B cell (primary cell): Measurements from ENCODE around the gene ARRB1. TPM values are rescaled to one million over a fixed set of nuclear protein-coding genes. Genes with fewer than 3 reads are reported as not detected.
A peak's percentile ranks its signal among the peaks of the same experiment; 100 is the strongest.

Experiments
- ATAC-seq: fragments of 200-7000 bp; cut with Tn5 transposase; one replicate; pipeline ENCODE4 v1.10.0; 2021; ENCODE audit warnings: low read depth, mild to moderate bottlenecking, moderate number of reproducible peaks, moderate library complexity
- CTCF ChIA-PET: fragments of 350-600 bp; sonication (Branson Sonifier 250); formaldehyde crosslinking; loops from one replicate; lab custom pipeline; 2021; ENCODE audit warnings: antibody characterized with exemption, inconsistent platforms; lab: Charles Lee
- POLR2A ChIA-PET: fragments of 350-600 bp; sonication (Branson Sonifier 250); formaldehyde crosslinking; loops from one replicate; lab custom pipeline; 2021; ENCODE audit warnings: antibody characterized with exemption; lab: Charles Lee
- DNase-seq: peaks from one replicate; pipeline ENCODE4 v3.0.0; 2013
- H2AFZ ChIP-seq: 2 replicates; pipeline ENCODE4 v1.6.1; 2012; ENCODE audit warnings: mild to moderate bottlenecking, low read depth, low read length; ENCODE audit not compliant: insufficient read depth, poor library complexity, severe bottlenecking
- H3K27ac ChIP-seq, 2 donors: 1 replicate in 1 of 2; 2 replicates in 1 of 2; pipeline ENCODE4 v1.5.1; 2012 to 2013; ENCODE audit warnings: low read length in 2 of 2, mild to moderate bottlenecking in 2 of 2, moderate library complexity in 1 of 2
- H3K27me3 ChIP-seq, 4 experiments: fragments of 200-600 bp in 1 of 4; sonication (generic) in 1 of 4; replicated peaks in 1 of 4; 1 replicate in 2 of 4; 2 replicates in 2 of 4; pipeline versions ENCODE4 v1.6.1 to v1.7.0; 2013 to 2016; ENCODE audit warnings: low read length in 3 of 4, mild to moderate bottlenecking in 2 of 4, mixed read lengths in 1 of 4, moderate library complexity in 1 of 4; ENCODE audit not compliant: insufficient read depth in 4 of 4, control insufficient read depth in 3 of 4; ENCODE audit errors: control extremely low read depth in 1 of 4
- H3K36me3 ChIP-seq, 2 experiments: replicated peaks in 1 of 2; 1 replicate in 1 of 2; 2 replicates in 1 of 2; pipeline versions ENCODE4 v1.6.1 to v1.7.1; 2013; ENCODE audit warnings: low read length in 1 of 2; ENCODE audit not compliant: insufficient read depth in 2 of 2, control insufficient read depth in 1 of 2; ENCODE audit errors: control extremely low read depth in 1 of 2, extremely low read depth in 1 of 2
- H3K4me1 ChIP-seq, 2 donors: fragments of 200-600 bp in 1 of 2; sonication (generic) in 1 of 2; 1 replicate in 1 of 2; 2 replicates in 1 of 2; pipeline versions ENCODE4 v1.5.1 to v1.6.1; 2013 to 2017; ENCODE audit warnings: low read length in 2 of 2; ENCODE audit not compliant: control insufficient read depth in 2 of 2, insufficient read depth in 2 of 2
- H3K4me2 ChIP-seq: replicated peaks from 2 replicates; pipeline ENCODE3; 2012; ENCODE audit warnings: mild to moderate bottlenecking, low read depth, low read length; ENCODE audit not compliant: poor library complexity, severe bottlenecking
- H3K4me3 ChIP-seq, 5 experiments: fragments of 200-600 bp in 1 of 5; sonication (generic) in 1 of 5; 1 replicate in 3 of 5; 2 replicates in 2 of 5; pipeline versions ENCODE4 v1.5.1 to v1.7.0; 2011 to 2016; ENCODE audit warnings: low read length in 4 of 5, mild to moderate bottlenecking in 4 of 5, low read depth in 2 of 5, control low read depth in 1 of 5, moderate library complexity in 1 of 5; ENCODE audit not compliant: insufficient read depth in 1 of 5; ENCODE audit errors: control extremely low read depth in 1 of 5, extremely low read depth in 1 of 5
- H3K79me2 ChIP-seq: fragments of 200-600 bp; sonication (generic); one replicate; pipeline ENCODE4 v1.6.0; 2016; ENCODE audit warnings: low read length; ENCODE audit not compliant: control insufficient read depth, insufficient read depth
- H3K9ac ChIP-seq: fragments of 200-600 bp; sonication (generic); 2 replicates; pipeline ENCODE4 v1.6.1; 2017; ENCODE audit warnings: mild to moderate bottlenecking, low read length, moderate library complexity
- H3K9me3 ChIP-seq, 3 donors: one replicate each; pipeline versions ENCODE4 v1.6.1 to v1.7.1; 2013; ENCODE audit warnings: low read length in 2 of 3; ENCODE audit not compliant: control insufficient read depth in 2 of 3, insufficient read depth in 1 of 3; ENCODE audit errors: control extremely low read depth in 1 of 3
- H4K20me1 ChIP-seq: 2 replicates; pipeline ENCODE4 v1.6.0; 2012; ENCODE audit warnings: mild to moderate bottlenecking, low read length; ENCODE audit not compliant: insufficient read depth, control insufficient read depth, poor library complexity, severe bottlenecking
- H3K27ac Mint-ChIP-seq: one replicate; pipeline ENCODE4 v1.8.0; 2021; ENCODE audit warnings: mixed read lengths
- H3K27me3 Mint-ChIP-seq: one replicate; pipeline ENCODE4 v1.8.0; 2021; ENCODE audit warnings: mixed read lengths
- H3K4me1 Mint-ChIP-seq: one replicate; pipeline ENCODE4 v1.8.0; 2021; ENCODE audit warnings: mixed read lengths
- H3K4me3 Mint-ChIP-seq: one replicate; pipeline ENCODE4 v1.8.0; 2021; ENCODE audit warnings: mixed read lengths
- H3K9me3 Mint-ChIP-seq: one replicate; pipeline ENCODE4 v1.8.0; 2022; ENCODE audit warnings: mixed read lengths; ENCODE audit not compliant: insufficient read depth
- CTCF ChIP-seq: fragments of 200-600 bp; IDR thresholded peaks from one replicate; pipeline ENCODE4 v1.8.0; 2022; ENCODE audit warnings: antibody characterized with exemption, mild to moderate bottlenecking
- EZH2 ChIP-seq: IDR thresholded peaks from 2 replicates; pipeline ENCODE4 v1.6.1; 2012; ENCODE audit warnings: borderline replicate concordance, low read depth, mild to moderate bottlenecking, moderate library complexity, low read length; ENCODE audit not compliant: insufficient read depth, poor library complexity, severe bottlenecking
- WGBS: methylation state at CpG from one replicate; pipeline ENCODE4 v1.1.5; 2013; ENCODE audit warnings: missing lambda C conversion rate; ENCODE audit not compliant: insufficient coverage; 5-methylcytosine and 5-hydroxymethylcytosine counted together
- intact Hi-C: fragments of 100-400 bp; cut with micrococcal nuclease; formaldehyde crosslinking; loops from one replicate; pipeline ENCODE4 v1.10.0; 2022
- polyA plus RNA-seq: library from polyadenylated mRNA; depleted of rRNA; stranded (reverse); fragments of >200 nt; gene quantifications from 2 replicates; pipeline ENCODE4 v1.2.3, GENCODE V29; 2012
- total RNA-seq, 2 donors: library from RNA; stranded (reverse); fragments of 120-200 nt in 1 of 2; gene quantifications; 1 replicate in 1 of 2; 2 replicates in 1 of 2; pipeline versions ENCODE4 v1.2.3 to v1.2.4, GENCODE V29; 2013 to 2022

The ARRB1 gene
- total and polyA plus RNA-seq, 2 donors (not counting 1 experiment from before 2014, with no cell fraction given), result 1.0 to 1.9 TPM

- POLR2A ChIA-PET, result interaction anchor here (1.6 kb wide), 1 partner anchor 23 kb away, joined by 3 read pairs; no protein-coding TSS in a partner anchor
- no peak for TF ChIP-seq EZH2
These were observed 87.1 kb downstream of the ARRB1 start for GRCh38 chr11:75264356-75264755.

GRCh38 chr11:75263944-75264349 lies 87.5 kb downstream of the ARRB1 start:
- peak overlapping the region; percentile 49 for H3K4me2 ChIP-seq
- no peaks in the 10 kb centered on the region for H3K79me2 ChIP-seq
- intact Hi-C loops, result no loop called here
- ATAC-seq, result peak; percentile 35
- no peaks in the 10 kb centered on the region for H4K20me1 ChIP-seq
- peak; percentile 63 for DNase-seq
- Mint-ChIP-seq H3K4me1 (peaks cover 40% of the 10 kb centered on the region), H3K27me3 (peaks cover 3% of the 10 kb centered on the region), H3K27ac (peak overlapping the region; percentile 12), H3K9me3 (no peaks in the 10 kb centered on the region), H3K4me3 (peak overlapping the region; percentile 11)
- POLR2A ChIA-PET, result interaction anchor here (1.6 kb wide), 1 partner anchor 22 kb away, joined by 3 read pairs; no protein-coding TSS in a partner anchor
- peaks cover 33 to 58% of the 10 kb centered on the region in 2 donors for H3K4me1 ChIP-seq
- H3K27me3 ChIP-seq, result no peaks in the 10 kb centered on the region
- TF ChIP-seq CTCF (no peak), EZH2 (no peak)
- CTCF ChIA-PET, result interaction anchor here (0.8 to 2.7 kb wide), 9 partner anchors 11 to 242 kb away, joined by 3 to 12 read pairs (median 3); no protein-coding TSS in a partner anchor
- 27% methylated on average over 4 of the region's 4 CpGs for WGBS
- H3K36me3 ChIP-seq, result no peaks in the 10 kb centered on the region
- no peak overlapping the region for H3K27ac ChIP-seq
- H3K4me3 ChIP-seq, result no peak overlapping the region
- no peak overlapping the region for H2AFZ ChIP-seq
- H3K9ac ChIP-seq, result peak overlapping the region; percentile 25
- peaks cover 0 to 2% (median 0%) of the 10 kb centered on the region in 3 donors for H3K9me3 ChIP-seq

More at GRCh38 chr11:75264356-75264755, 87.1 kb downstream of the ARRB1 start:
- H3K4me3 Mint-ChIP-seq, result peak overlapping the region; percentile 11
- no peak for DNase-seq
- ATAC-seq, result no peak
- Histone ChIP-seq H3K36me3 (no peaks in the 10 kb centered on the region), H3K79me2 (no peaks in the 10 kb centered on the region), H3K9ac (peak overlapping the region; percentile 25), H3K9me3 (peaks cover 0 to 2% (median 0%) of the 10 kb centered on the region in 3 donors), H2AFZ (no peak overlapping the region), H3K27ac (no peak overlapping the region), H4K20me1 (no peaks in the 10 kb centered on the region), H3K4me1 (peaks cover 33 to 58% of the 10 kb centered on the region in 2 donors), H3K4me3 (no peak overlapping the region), H3K27me3 (no peaks in the 10 kb centered on the region), H3K4me2 (peak overlapping the region; percentile 49)
- H3K27ac Mint-ChIP-seq, result peak overlapping the region; percentile 12
- no peaks in the 10 kb centered on the region for H3K9me3 Mint-ChIP-seq
- peaks cover 40% of the 10 kb centered on the region for H3K4me1 Mint-ChIP-seq
- H3K27me3 Mint-ChIP-seq, result peaks cover 3% of the 10 kb centered on the region
- CTCF ChIA-PET, result interaction anchor here (1.3 to 2.7 kb wide), 7 partner anchors 11 to 124 kb away, joined by 3 to 12 read pairs (median 5); no protein-coding TSS in a partner anchor
- intact Hi-C loops, result no loop called here
